ENCODE data around the gene PELI1. TPM values are rescaled to one million over a fixed set of nuclear protein-coding genes. Genes with fewer than 3 reads are reported as not detected.
"Not testable (repeated sequence)": the region's sequence is repeated elsewhere in the genome, so short reads cannot be mapped to it uniquely, and the experiment has no call there.

PELI1 gene
- total RNA-seq, 1 donor from 2014 or later, result 24.0 TPM

GRCh38 chr2:64100584-64100983 lies 43.6 kb downstream of the PELI1 start:
- not testable (repeated sequence) for H3K4me3 ChIP-seq (ENCODE audit: low read length in 3 of 3); H3K9ac ChIP-seq (ENCODE audit: low read depth in 1 of 3, low read length in 3 of 3); H3K9me3 ChIP-seq (ENCODE audit: control insufficient read depth in 3 of 3, low read length in 3 of 3); H3K27ac ChIP-seq (ENCODE audit: low read depth, low read length); H3K4me1 ChIP-seq (ENCODE audit: control insufficient read depth in 3 of 3, insufficient read depth in 3 of 3, low read length in 3 of 3); H3K27me3 ChIP-seq (ENCODE audit: control insufficient read depth in 3 of 3, insufficient read depth in 3 of 3, low read length in 3 of 3)
- peaks cover 4 to 13% (median 10%) of the 10 kb centered on the region in 3 donors for H3K36me3 ChIP-seq (ENCODE audit: control insufficient read depth in 3 of 3, insufficient read depth in 3 of 3, low read length in 3 of 3)

- Histone ChIP-seq H3K9me3 (ENCODE audit: control insufficient read depth in 3 of 3, low read length in 3 of 3) (no peaks in the 10 kb centered on the region), H3K27ac (ENCODE audit: low read depth, low read length) (no peak overlapping the region), H3K36me3 (ENCODE audit: control insufficient read depth in 3 of 3, insufficient read depth in 3 of 3, low read length in 3 of 3) (peaks cover 12 to 26% (median 19%) of the 10 kb centered on the region in 3 donors), H3K4me1 (ENCODE audit: control insufficient read depth in 3 of 3, insufficient read depth in 3 of 3, low read length in 3 of 3) (no peaks in the 10 kb centered on the region), H3K4me3 (ENCODE audit: low read length in 3 of 3) (no peak overlapping the region), H3K27me3 (ENCODE audit: control insufficient read depth in 3 of 3, insufficient read depth in 3 of 3, low read length in 3 of 3) (no peaks in the 10 kb centered on the region), H3K9ac (ENCODE audit: low read depth in 1 of 3, low read length in 3 of 3) (no peak overlapping the region)
These were observed 49.4 kb downstream of the PELI1 start for GRCh38 chr2:64094663-64095382.

GRCh38 chr2:64093341-64093740 lies 50.9 kb downstream of the PELI1 start:
- Histone ChIP-seq H3K4me1 (ENCODE audit: control insufficient read depth in 3 of 3, insufficient read depth in 3 of 3, low read length in 3 of 3) (no peaks in the 10 kb centered on the region), H3K9me3 (ENCODE audit: control insufficient read depth in 3 of 3, low read length in 3 of 3) (no peaks in the 10 kb centered on the region), H3K9ac (ENCODE audit: low read depth in 1 of 3, low read length in 3 of 3) (no peak overlapping the region), H3K27ac (ENCODE audit: low read depth, low read length) (no peak overlapping the region), H3K27me3 (ENCODE audit: control insufficient read depth in 3 of 3, insufficient read depth in 3 of 3, low read length in 3 of 3) (no peaks in the 10 kb centered on the region), H3K4me3 (ENCODE audit: low read length in 3 of 3) (no peak overlapping the region), H3K36me3 (ENCODE audit: control insufficient read depth in 3 of 3, insufficient read depth in 3 of 3, low read length in 3 of 3) (peaks cover 12 to 26% (median 19%) of the 10 kb centered on the region in 3 donors)

- no peaks in the 10 kb centered on the region for H3K4me1 ChIP-seq (ENCODE audit: control insufficient read depth in 3 of 3, insufficient read depth in 3 of 3, low read length in 3 of 3)
- no peaks in the 10 kb centered on the region for H3K9me3 ChIP-seq (ENCODE audit: control insufficient read depth in 3 of 3, low read length in 3 of 3)
- no peaks in the 10 kb centered on the region for H3K27me3 ChIP-seq (ENCODE audit: control insufficient read depth in 3 of 3, insufficient read depth in 3 of 3, low read length in 3 of 3)
- no peak overlapping the region for H3K9ac ChIP-seq (ENCODE audit: low read depth in 1 of 3, low read length in 3 of 3)
- no peak overlapping the region for H3K27ac ChIP-seq (ENCODE audit: low read depth, low read length)
- H3K4me3 ChIP-seq (ENCODE audit: low read length in 3 of 3), result no peak overlapping the region
- peaks cover 12 to 26% (median 19%) of the 10 kb centered on the region in 3 donors for H3K36me3 ChIP-seq (ENCODE audit: control insufficient read depth in 3 of 3, insufficient read depth in 3 of 3, low read length in 3 of 3)
These were observed 51.7 kb downstream of the PELI1 start for GRCh38 chr2:64092502-64092901.

- Histone ChIP-seq H3K27ac (ENCODE audit: low read depth, low read length) (no peak overlapping the region), H3K9me3 (ENCODE audit: control insufficient read depth in 3 of 3, low read length in 3 of 3) (no peaks in the 10 kb centered on the region), H3K4me1 (ENCODE audit: control insufficient read depth in 3 of 3, insufficient read depth in 3 of 3, low read length in 3 of 3) (peaks cover 0 to 7% (median 0%) of the 10 kb centered on the region in 3 donors), H3K27me3 (ENCODE audit: control insufficient read depth in 3 of 3, insufficient read depth in 3 of 3, low read length in 3 of 3) (no peaks in the 10 kb centered on the region), H3K36me3 (ENCODE audit: control insufficient read depth in 3 of 3, insufficient read depth in 3 of 3, low read length in 3 of 3) (peaks cover 7 to 13% (median 12%) of the 10 kb centered on the region in 3 donors), H3K9ac (ENCODE audit: low read depth in 1 of 3, low read length in 3 of 3) (no peak overlapping the region), H3K4me3 (ENCODE audit: low read length in 3 of 3) (no peak overlapping the region)
These were observed 54.0 kb downstream of the PELI1 start for GRCh38 chr2:64090264-64090663.

GRCh38 chr2:64086347-64087082 lies 57.7 kb downstream of the PELI1 start:
- Histone ChIP-seq H3K27me3 (ENCODE audit: control insufficient read depth in 3 of 3, insufficient read depth in 3 of 3, low read length in 3 of 3) (no peaks in the 10 kb centered on the region), H3K9me3 (ENCODE audit: control insufficient read depth in 3 of 3, low read length in 3 of 3) (no peaks in the 10 kb centered on the region), H3K4me3 (ENCODE audit: low read length in 3 of 3) (no peak overlapping the region), H3K4me1 (ENCODE audit: control insufficient read depth in 3 of 3, insufficient read depth in 3 of 3, low read length in 3 of 3) (peaks cover 0 to 7% (median 0%) of the 10 kb centered on the region in 3 donors), H3K9ac (ENCODE audit: low read depth in 1 of 3, low read length in 3 of 3) (no peak overlapping the region), H3K27ac (ENCODE audit: low read depth, low read length) (no peak overlapping the region), H3K36me3 (ENCODE audit: control insufficient read depth in 3 of 3, insufficient read depth in 3 of 3, low read length in 3 of 3) (peaks cover 0 to 5% (median 4%) of the 10 kb centered on the region in 3 donors)

- H3K9me3 ChIP-seq (ENCODE audit: control insufficient read depth in 3 of 3, low read length in 3 of 3), result no peaks in the 10 kb centered on the region
- H3K27me3 ChIP-seq (ENCODE audit: control insufficient read depth in 3 of 3, insufficient read depth in 3 of 3, low read length in 3 of 3), result no peaks in the 10 kb centered on the region
- H3K9ac ChIP-seq (ENCODE audit: low read depth in 1 of 3, low read length in 3 of 3), result no peak overlapping the region
- H3K27ac ChIP-seq (ENCODE audit: low read depth, low read length), result no peak overlapping the region
- H3K4me3 ChIP-seq (ENCODE audit: low read length in 3 of 3), result no peak overlapping the region
- H3K4me1 ChIP-seq (ENCODE audit: control insufficient read depth in 3 of 3, insufficient read depth in 3 of 3, low read length in 3 of 3), result peaks cover 0 to 7% (median 0%) of the 10 kb centered on the region in 3 donors
- no peaks in the 10 kb centered on the region for H3K36me3 ChIP-seq (ENCODE audit: control insufficient read depth in 3 of 3, insufficient read depth in 3 of 3, low read length in 3 of 3)
These were observed 58.3 kb downstream of the PELI1 start for GRCh38 chr2:64085936-64086335.

- H3K36me3 ChIP-seq (ENCODE audit: control insufficient read depth in 3 of 3, insufficient read depth in 3 of 3, low read length in 3 of 3), result no peaks in the 10 kb centered on the region
- H3K4me1 ChIP-seq (ENCODE audit: control insufficient read depth in 3 of 3, insufficient read depth in 3 of 3, low read length in 3 of 3), result peaks cover 0 to 4% (median 0%) of the 10 kb centered on the region in 3 donors
- H3K9ac ChIP-seq (ENCODE audit: low read depth in 1 of 3, low read length in 3 of 3), result no peak overlapping the region
- H3K9me3 ChIP-seq (ENCODE audit: control insufficient read depth in 3 of 3, low read length in 3 of 3), result no peaks in the 10 kb centered on the region
- H3K27ac ChIP-seq (ENCODE audit: low read depth, low read length), result no peak overlapping the region
- H3K27me3 ChIP-seq (ENCODE audit: control insufficient read depth in 3 of 3, insufficient read depth in 3 of 3, low read length in 3 of 3), result no peaks in the 10 kb centered on the region
- no peak overlapping the region for H3K4me3 ChIP-seq (ENCODE audit: low read length in 3 of 3)
These were observed 63.2 kb downstream of the PELI1 start for GRCh38 chr2:64081046-64081445.

GRCh38 chr2:64080179-64080578 lies 64.0 kb downstream of the PELI1 start:
- H3K4me1 ChIP-seq (ENCODE audit: control insufficient read depth in 3 of 3, insufficient read depth in 3 of 3, low read length in 3 of 3), result no peaks in the 10 kb centered on the region
- H3K27ac ChIP-seq (ENCODE audit: low read depth, low read length), result no peak overlapping the region
- no peaks in the 10 kb centered on the region for H3K9me3 ChIP-seq (ENCODE audit: control insufficient read depth in 3 of 3, low read length in 3 of 3)
- no peak overlapping the region for H3K9ac ChIP-seq (ENCODE audit: low read depth in 1 of 3, low read length in 3 of 3)
- H3K4me3 ChIP-seq (ENCODE audit: low read length in 3 of 3), result no peak overlapping the region
- H3K27me3 ChIP-seq (ENCODE audit: control insufficient read depth in 3 of 3, insufficient read depth in 3 of 3, low read length in 3 of 3), result no peaks in the 10 kb centered on the region
- H3K36me3 ChIP-seq (ENCODE audit: control insufficient read depth in 3 of 3, insufficient read depth in 3 of 3, low read length in 3 of 3), result no peaks in the 10 kb centered on the region

- not testable (repeated sequence) for H3K27ac ChIP-seq (ENCODE audit: low read depth, low read length); H3K4me1 ChIP-seq (ENCODE audit: control insufficient read depth in 3 of 3, insufficient read depth in 3 of 3, low read length in 3 of 3); H3K36me3 ChIP-seq (ENCODE audit: control insufficient read depth in 3 of 3, insufficient read depth in 3 of 3, low read length in 3 of 3); H3K27me3 ChIP-seq (ENCODE audit: control insufficient read depth in 3 of 3, insufficient read depth in 3 of 3, low read length in 3 of 3); H3K9me3 ChIP-seq (ENCODE audit: control insufficient read depth in 3 of 3, low read length in 3 of 3); H3K4me3 ChIP-seq (ENCODE audit: low read length in 3 of 3); H3K9ac ChIP-seq (ENCODE audit: low read depth in 1 of 3, low read length in 3 of 3)
These were observed 64.5 kb downstream of the PELI1 start for GRCh38 chr2:64079688-64080087.
